ENCODE data around the gene PROKR1. TPM values are rescaled to one million over a fixed set of nuclear protein-coding genes. Genes with fewer than 3 reads are reported as not detected.

Gene PROKR1
- total RNA-seq, 1 donor from 2014 or later, result 0.83 TPM

GRCh38 chr2:68603059-68603458, 40.3 kb upstream of the PROKR1 start:
- no peaks in the 10 kb centered on the region for H3K4me1 Mint-ChIP-seq (ENCODE audit: low read depth, unreplicated experiment)
- H3K9me3 Mint-ChIP-seq (ENCODE audit: unreplicated experiment), result peaks cover 4% of the 10 kb centered on the region
- H3K27ac Mint-ChIP-seq (ENCODE audit: unreplicated experiment), result no peak overlapping the region
- peaks cover 4% of the 10 kb centered on the region for H3K36me3 Mint-ChIP-seq (ENCODE audit: unreplicated experiment)
- DNase-seq, result no peak
- TF ChIP-seq CTCF (IDR thresholded peaks at IDR 0.05; ENCODE audit: partially characterized antibody, unreplicated experiment), result no peak
- H3K4me3 Mint-ChIP-seq (ENCODE audit: unreplicated experiment), result no peak overlapping the region
- no peaks in the 10 kb centered on the region for H3K27me3 Mint-ChIP-seq (ENCODE audit: unreplicated experiment)

- Mint-ChIP-seq H3K27me3 (ENCODE audit: unreplicated experiment) (no peaks in the 10 kb centered on the region), H3K36me3 (ENCODE audit: unreplicated experiment) (peaks cover 4% of the 10 kb centered on the region), H3K9me3 (ENCODE audit: unreplicated experiment) (peaks cover 4% of the 10 kb centered on the region), H3K4me1 (ENCODE audit: low read depth, unreplicated experiment) (no peaks in the 10 kb centered on the region), H3K4me3 (ENCODE audit: unreplicated experiment) (no peak overlapping the region), H3K27ac (ENCODE audit: unreplicated experiment) (no peak overlapping the region)
- DNase-seq, result no peak
- TF ChIP-seq CTCF (IDR thresholded peaks at IDR 0.05; ENCODE audit: partially characterized antibody, unreplicated experiment), result no peak
These were observed 39.3 kb upstream of the PROKR1 start for GRCh38 chr2:68604077-68604476.

GRCh38 chr2:68605939-68606338, 37.4 kb upstream of the PROKR1 start:
- H3K4me1 Mint-ChIP-seq (ENCODE audit: low read depth, unreplicated experiment), result no peaks in the 10 kb centered on the region
- peaks cover 4% of the 10 kb centered on the region for H3K36me3 Mint-ChIP-seq (ENCODE audit: unreplicated experiment)
- H3K27me3 Mint-ChIP-seq (ENCODE audit: unreplicated experiment), result no peaks in the 10 kb centered on the region
- H3K27ac Mint-ChIP-seq (ENCODE audit: unreplicated experiment), result no peak overlapping the region
- H3K4me3 Mint-ChIP-seq (ENCODE audit: unreplicated experiment), result no peak overlapping the region
- peaks cover 1% of the 10 kb centered on the region for H3K9me3 Mint-ChIP-seq (ENCODE audit: unreplicated experiment)
- no peak for DNase-seq
- TF ChIP-seq CTCF (IDR thresholded peaks at IDR 0.05; ENCODE audit: partially characterized antibody, unreplicated experiment), result no peak

GRCh38 chr2:68606759-68607158, 36.6 kb upstream of the PROKR1 start:
- no peaks in the 10 kb centered on the region for H3K9me3 Mint-ChIP-seq (ENCODE audit: unreplicated experiment)

GRCh38 chr2:68607837-68608236, 35.5 kb upstream of the PROKR1 start:
- H3K9me3 Mint-ChIP-seq (ENCODE audit: unreplicated experiment), result no peaks in the 10 kb centered on the region
- no peaks in the 10 kb centered on the region for H3K4me1 Mint-ChIP-seq (ENCODE audit: low read depth, unreplicated experiment)
- H3K27ac Mint-ChIP-seq (ENCODE audit: unreplicated experiment), result no peak overlapping the region
- TF ChIP-seq CTCF (IDR thresholded peaks at IDR 0.05; ENCODE audit: partially characterized antibody, unreplicated experiment), result no peak
- no peak for DNase-seq
- H3K36me3 Mint-ChIP-seq (ENCODE audit: unreplicated experiment), result peaks cover 6% of the 10 kb centered on the region
- no peak overlapping the region for H3K4me3 Mint-ChIP-seq (ENCODE audit: unreplicated experiment)
- H3K27me3 Mint-ChIP-seq (ENCODE audit: unreplicated experiment), result no peaks in the 10 kb centered on the region

More at GRCh38 chr2:68606759-68607158, 36.6 kb upstream of the PROKR1 start:
- Mint-ChIP-seq H3K27me3 (ENCODE audit: unreplicated experiment) (no peaks in the 10 kb centered on the region), H3K36me3 (ENCODE audit: unreplicated experiment) (peaks cover 4% of the 10 kb centered on the region), H3K27ac (ENCODE audit: unreplicated experiment) (no peak overlapping the region), H3K4me1 (ENCODE audit: low read depth, unreplicated experiment) (no peaks in the 10 kb centered on the region), H3K4me3 (ENCODE audit: unreplicated experiment) (no peak overlapping the region)
- TF ChIP-seq CTCF (IDR thresholded peaks at IDR 0.05; ENCODE audit: partially characterized antibody, unreplicated experiment), result no peak
- DNase-seq, result no peak
